Fibroblast of mammary gland (primary cell): ENCODE results near the gene BANK1.

ENCODE experiments used
- DNase-seq: peaks from one replicate; pipeline ENCODE4 v3.0.0-alpha.2; 2010; ENCODE audit warnings: low read depth
- H3K4me3 ChIP-seq: 2 replicates; pipeline ENCODE4 v1.5.1; 2011; ENCODE audit warnings: low read depth, mild to moderate bottlenecking, low read length, moderate library complexity; ENCODE audit not compliant: control insufficient read depth
- CTCF ChIP-seq: conservative IDR thresholded peaks from 2 replicates; pipeline ENCODE4 v1.5.1; 2011; ENCODE audit warnings: low read depth, low read length, inconsistent platforms; ENCODE audit not compliant: control insufficient read depth, insufficient read depth

The BANK1 gene

DNA sequence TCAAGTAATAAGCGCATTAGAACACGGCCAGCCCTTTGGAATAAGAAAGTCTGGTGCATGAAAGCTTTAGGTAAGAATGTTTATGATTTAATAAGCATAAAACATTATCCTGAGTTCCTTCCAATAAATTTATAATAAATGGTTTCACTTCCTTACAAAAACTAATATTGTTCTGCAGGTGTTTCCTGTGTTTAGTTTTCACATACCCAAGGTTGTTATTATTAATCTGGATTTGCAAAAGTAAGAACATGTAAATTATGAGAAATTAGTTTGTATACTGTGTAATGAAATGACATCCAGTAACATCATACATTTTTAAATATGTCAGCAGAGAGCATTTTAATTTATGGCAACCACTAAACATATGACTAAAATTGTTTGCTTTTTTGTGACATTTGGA is 72.1 kb downstream of the BANK1 start:
- no peak overlapping the region for H3K4me3 ChIP-seq
- TF ChIP-seq CTCF, result no peak
- no peak for DNase-seq

DNA sequence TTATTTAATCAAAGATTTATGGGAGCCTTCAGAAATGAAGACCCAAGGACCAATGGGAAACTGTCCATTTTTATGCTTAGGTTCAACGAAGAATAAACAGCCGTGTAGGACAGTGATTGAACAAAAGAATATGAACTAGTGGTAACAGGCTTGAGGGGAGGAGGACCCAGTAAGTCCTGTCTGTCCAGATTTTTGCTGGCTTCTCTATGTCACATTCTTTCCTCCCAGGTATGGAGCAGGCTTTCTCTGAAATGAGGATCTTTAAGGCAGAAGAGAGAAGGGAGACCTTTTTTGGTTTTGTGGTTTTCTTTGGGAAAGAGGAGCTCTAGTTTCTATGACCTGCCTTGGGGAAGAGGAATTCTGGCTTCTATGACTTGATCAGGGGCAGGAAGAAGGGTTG is 74.1 kb downstream of the BANK1 start:
- no peak for DNase-seq
- TF ChIP-seq CTCF, result no peak
- no peak overlapping the region for H3K4me3 ChIP-seq

DNA sequence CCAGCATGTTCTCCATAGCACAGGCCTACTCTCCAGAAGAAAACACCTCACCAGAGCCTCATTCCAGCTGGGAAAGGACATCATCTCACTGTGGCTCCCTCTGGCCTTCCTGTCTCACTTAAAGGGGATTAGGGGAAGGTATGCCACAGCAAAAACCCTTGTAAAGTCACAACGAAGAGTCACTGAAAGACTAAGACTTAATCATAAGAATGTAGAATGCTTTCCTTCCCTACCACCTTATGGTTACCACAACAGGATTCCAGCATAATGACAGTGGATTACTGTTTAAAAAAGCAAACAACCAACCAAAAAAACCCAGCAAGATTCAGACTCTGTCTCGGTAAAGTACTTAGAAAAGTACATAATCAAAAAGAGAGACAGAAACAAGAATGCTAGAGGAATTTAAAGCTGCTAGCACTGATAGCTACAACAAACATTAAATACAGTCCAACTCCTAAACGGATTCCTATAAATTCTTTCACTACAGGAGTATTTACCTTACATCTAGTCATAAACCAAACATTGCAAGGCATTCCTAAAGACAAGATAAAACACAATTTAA is 75.1 kb downstream of the BANK1 start:
- no peak for TF ChIP-seq CTCF
- DNase-seq, result no peak
- H3K4me3 ChIP-seq, result no peak overlapping the region

DNA sequence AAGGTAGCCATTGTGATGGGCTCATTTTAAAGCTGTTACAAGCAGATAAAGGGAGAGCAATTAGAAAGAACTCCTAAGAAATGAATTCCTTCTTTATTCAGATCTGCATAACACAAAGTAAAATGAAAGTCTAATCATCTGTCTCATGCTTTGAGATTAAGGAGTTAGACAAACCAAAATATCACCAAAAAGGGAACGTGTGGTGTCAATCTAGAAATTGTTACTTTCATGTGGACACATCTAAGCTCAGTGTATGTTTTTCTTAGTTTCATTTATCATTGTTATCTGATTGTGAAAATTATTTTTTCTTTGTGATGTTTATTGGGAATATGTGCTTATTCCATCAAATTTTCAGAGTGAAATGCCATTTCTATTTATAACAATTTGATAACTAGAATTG is 80.3 kb downstream of the BANK1 start:
- DNase-seq, result no peak
- H3K4me3 ChIP-seq, result no peak overlapping the region
- TF ChIP-seq CTCF, result no peak

DNA sequence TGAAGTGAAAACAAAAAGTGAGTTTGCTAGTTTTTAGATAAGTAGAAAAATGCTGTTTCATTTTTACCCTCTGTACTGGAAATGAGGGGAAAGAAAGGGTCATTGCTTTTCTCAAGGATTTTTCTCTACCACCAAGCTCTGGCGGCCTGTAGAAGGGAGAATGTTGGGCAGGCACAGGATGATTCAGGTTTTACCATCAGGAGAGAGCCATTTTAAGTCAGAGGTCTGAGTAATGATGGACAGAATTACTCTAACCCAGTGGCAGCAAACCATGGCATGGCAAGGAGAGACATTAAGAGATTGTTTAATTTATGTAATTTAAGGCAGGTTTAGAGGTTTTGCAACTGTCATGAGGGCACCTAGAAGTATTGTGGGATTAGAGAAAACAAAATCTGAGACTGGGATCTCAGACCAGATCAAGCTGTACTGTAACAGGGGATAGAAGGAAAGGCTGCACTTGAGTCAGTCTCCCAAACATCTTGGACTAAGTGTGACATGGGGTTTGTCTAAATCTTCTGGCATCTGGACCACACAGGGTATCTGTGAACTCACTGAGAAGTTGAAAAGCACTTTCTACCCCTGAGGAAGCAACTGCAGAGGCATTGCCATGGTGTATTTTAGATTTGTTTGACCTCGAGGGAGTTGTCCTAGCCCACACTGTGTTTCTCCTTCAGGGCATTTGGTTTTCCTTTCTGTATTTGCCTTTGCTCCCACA is 81.6 kb downstream of the BANK1 start:
- no peak overlapping the region for H3K4me3 ChIP-seq
- TF ChIP-seq CTCF, result no peak
- no peak for DNase-seq

GRCh38 chr4:101885574-101885973 is 95.0 kb downstream of the BANK1 start:
- DNase-seq, result no peak

More at GRCh38 chr4:101885574-101885973, 95.0 kb downstream of the BANK1 start:
- H3K4me3 ChIP-seq, result no peak overlapping the region
- no peak for TF ChIP-seq CTCF
